NCI-H1048 (cell line): ENCODE results near the gene OSBPL5.
"Not testable (repeated sequence)": the region's sequence is repeated elsewhere in the genome, so short reads cannot be mapped to it uniquely, and the experiment has no call there.

Experiments used
- DNase-seq: peaks from one replicate; lab custom pipeline; 2025; lab: John Stamatoyannopoulos, UW

The OSBPL5 gene

GRCh38 chr11:3181725-3182461, 16.8 kb upstream of the OSBPL5 start:
- no peak for DNase-seq

- DNase-seq: no peak
Observed at GRCh38 chr11:3180869-3181268, 15.8 kb upstream of the OSBPL5 start.

GRCh38 chr11:3178349-3178748, 13.2 kb upstream of the OSBPL5 start:
- no peak for DNase-seq

- no peak for DNase-seq
Observed at GRCh38 chr11:3177931-3178330, 12.8 kb upstream of the OSBPL5 start.

GRCh38 chr11:3176487-3176886, 11.4 kb upstream of the OSBPL5 start:
- no peak for DNase-seq

- no peak for DNase-seq
Observed at GRCh38 chr11:3175194-3175593, 10.1 kb upstream of the OSBPL5 start.

GRCh38 chr11:3174387-3174786, 9.3 kb upstream of the OSBPL5 start:
- no peak for DNase-seq

- no peak for DNase-seq
Observed at GRCh38 chr11:3173795-3174194, 8.7 kb upstream of the OSBPL5 start.

GRCh38 chr11:3171931-3172560, 6.9 kb upstream of the OSBPL5 start:
- DNase-seq: no peak

- DNase-seq: no peak
Observed at GRCh38 chr11:3170756-3171650, 5.9 kb upstream of the OSBPL5 start.

- no peak for DNase-seq
Observed at GRCh38 chr11:3170044-3170755, 5.1 kb upstream of the OSBPL5 start.

GRCh38 chr11:3169255-3170043, 4.3 kb upstream of the OSBPL5 start:
- no peak for DNase-seq

GRCh38 chr11:3168742-3169254, 3.7 kb upstream of the OSBPL5 start:
- not testable (repeated sequence) for DNase-seq

- no peak for DNase-seq
Observed at GRCh38 chr11:3167143-3168119, 2.3 kb upstream of the OSBPL5 start.

GRCh38 chr11:3166268-3167142, 1.4 kb upstream of the OSBPL5 start:
- DNase-seq: no peak

GRCh38 chr11:3165916-3166267, 782 bp upstream of the OSBPL5 start:
- no peak for DNase-seq

- DNase-seq: no peak
Observed at GRCh38 chr11:3164552-3165151, 458 bp downstream of the OSBPL5 start.

GRCh38 chr11:3164138-3164551, 965 bp downstream of the OSBPL5 start:
- DNase-seq: no peak
